ENCODE data around the gene SLC25A29. TPM values are rescaled to one million over a fixed set of nuclear protein-coding genes. Genes with fewer than 3 reads are reported as not detected.
"Not testable (repeated sequence)": the region's sequence is repeated elsewhere in the genome, so short reads cannot be mapped to it uniquely, and the experiment has no call there.

SLC25A29 gene
- total RNA-seq, 1 donor = 8.6 TPM

DNA sequence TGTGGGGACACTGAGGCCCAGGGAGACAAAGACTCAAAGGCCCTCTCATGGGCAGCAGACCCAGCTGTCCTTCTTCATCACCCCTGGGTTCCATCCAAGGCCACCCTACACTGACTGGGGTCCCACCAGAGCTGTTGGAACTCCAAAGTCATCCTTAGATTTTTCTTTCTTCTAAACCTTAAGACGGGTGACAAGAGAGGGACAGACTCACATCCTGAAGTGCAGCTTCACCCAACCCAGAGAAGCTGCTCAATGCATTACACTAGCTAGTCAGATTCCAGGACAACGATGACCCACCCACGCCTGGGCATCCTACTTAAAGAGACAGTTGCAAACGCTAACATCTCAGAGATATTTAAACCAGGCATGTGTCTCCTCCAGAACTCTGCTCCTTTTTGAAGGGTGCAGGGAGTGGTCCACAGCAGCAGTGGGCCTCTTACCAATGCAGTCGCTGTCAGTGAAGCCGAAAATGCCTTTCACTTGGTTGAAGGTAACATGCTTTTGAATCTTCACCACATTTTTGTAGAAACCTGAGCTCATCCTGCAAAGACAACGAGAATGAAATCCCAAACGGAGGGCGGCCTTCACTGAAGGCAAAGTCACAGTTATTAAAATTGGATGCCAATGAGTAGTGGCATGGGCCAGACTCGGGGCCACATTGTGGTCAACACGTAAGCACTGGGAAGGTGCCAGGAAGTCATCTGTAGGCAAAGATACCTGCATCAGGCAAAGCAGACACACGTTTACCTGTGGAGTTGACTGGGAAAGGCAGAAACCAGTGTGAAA is 40.3 kb upstream of the SLC25A29 start:
- no peak overlapping the region for H3K4me3 ChIP-seq (ENCODE audit: low read depth, low read length)
- no peak for DNase-seq (ENCODE audit: low read depth)
- TF ChIP-seq, protein P1, sequence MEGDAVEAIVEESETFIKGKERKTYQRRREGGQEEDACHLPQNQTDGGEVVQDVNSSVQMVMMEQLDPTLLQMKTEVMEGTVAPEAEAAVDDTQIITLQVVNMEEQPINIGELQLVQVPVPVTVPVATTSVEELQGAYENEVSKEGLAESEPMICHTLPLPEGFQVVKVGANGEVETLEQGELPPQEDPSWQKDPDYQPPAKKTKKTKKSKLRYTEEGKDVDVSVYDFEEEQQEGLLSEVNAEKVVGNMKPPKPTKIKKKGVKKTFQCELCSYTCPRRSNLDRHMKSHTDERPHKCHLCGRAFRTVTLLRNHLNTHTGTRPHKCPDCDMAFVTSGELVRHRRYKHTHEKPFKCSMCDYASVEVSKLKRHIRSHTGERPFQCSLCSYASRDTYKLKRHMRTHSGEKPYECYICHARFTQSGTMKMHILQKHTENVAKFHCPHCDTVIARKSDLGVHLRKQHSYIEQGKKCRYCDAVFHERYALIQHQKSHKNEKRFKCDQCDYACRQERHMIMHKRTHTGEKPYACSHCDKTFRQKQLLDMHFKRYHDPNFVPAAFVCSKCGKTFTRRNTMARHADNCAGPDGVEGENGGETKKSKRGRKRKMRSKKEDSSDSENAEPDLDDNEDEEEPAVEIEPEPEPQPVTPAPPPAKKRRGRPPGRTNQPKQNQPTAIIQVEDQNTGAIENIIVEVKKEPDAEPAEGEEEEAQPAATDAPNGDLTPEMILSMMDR (IDR thresholded peaks at IDR 0.05; ENCODE audit: insufficient read depth, low read depth, low read length) = no peak

DNA sequence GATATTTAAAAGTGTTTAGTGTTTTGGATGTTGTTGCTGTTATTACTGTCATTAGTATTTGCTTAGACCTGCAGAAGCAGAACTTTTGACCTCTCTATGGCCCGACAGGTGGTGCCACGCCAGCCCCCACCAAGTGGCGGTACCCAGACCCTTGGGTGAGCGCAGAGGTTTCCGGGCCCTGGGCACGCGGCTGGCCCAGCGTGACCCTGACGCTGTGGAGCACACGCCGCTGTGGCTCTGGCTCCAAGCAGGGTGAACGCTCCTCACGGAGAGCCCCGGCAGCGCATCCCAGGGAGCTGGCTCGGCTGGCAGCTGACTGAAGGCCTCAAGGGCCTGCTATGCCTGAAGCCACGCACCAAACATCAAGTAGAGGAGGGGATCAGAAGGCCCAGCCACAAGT is 39.5 kb upstream of the SLC25A29 start:
- no peak overlapping the region for H3K4me3 ChIP-seq (ENCODE audit: low read depth, low read length)
- TF ChIP-seq, protein P1 (IDR thresholded peaks at IDR 0.05; ENCODE audit: insufficient read depth, low read depth, low read length) = no peak
- DNase-seq (ENCODE audit: low read depth) = no peak

DNA sequence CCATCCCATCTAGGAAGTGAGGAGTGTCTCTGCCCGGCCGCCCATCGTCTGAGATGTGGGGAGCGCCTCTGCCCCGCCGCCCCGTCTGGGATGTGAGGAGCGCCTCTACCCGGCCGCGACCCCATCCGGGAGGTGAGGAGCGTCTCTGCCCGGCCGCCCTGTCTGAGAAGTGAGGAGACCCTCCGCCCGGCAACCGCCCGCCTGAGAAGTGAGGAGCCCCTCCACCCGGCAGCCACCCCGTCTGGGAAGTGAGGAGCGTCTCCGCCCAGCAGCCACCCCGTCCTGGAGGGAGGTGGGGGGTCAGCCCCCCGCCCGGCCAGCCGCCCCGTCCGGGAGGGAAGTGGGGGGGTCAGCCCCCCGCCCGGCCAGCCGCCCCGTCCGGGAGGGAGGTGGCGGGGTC is 38.4 kb upstream of the SLC25A29 start:
- H3K4me3 ChIP-seq (ENCODE audit: low read depth, low read length); DNase-seq (ENCODE audit: low read depth): not testable (repeated sequence)

DNA sequence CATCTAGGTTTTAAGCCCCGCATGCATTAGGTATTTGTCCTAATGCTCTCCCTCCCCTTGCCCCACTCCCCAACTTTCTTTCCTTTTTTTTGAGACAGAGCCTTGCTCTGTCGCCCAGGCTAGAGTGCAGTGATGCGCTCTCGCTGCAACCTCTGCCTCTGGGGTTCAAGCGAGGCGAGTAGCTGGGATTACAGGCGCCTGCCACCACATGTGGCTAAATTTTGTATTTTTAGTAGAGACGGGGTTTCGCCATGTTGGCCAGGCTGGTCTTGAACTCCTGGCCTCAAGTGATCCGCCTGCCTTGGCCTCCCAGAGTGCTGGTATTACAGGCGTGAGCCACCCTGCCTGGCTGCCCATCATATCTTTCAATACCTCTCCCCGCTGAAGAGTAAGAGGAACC is 36.6 kb upstream of the SLC25A29 start:
- H3K4me3 ChIP-seq (ENCODE audit: low read depth, low read length); DNase-seq (ENCODE audit: low read depth): not testable (repeated sequence)

DNA sequence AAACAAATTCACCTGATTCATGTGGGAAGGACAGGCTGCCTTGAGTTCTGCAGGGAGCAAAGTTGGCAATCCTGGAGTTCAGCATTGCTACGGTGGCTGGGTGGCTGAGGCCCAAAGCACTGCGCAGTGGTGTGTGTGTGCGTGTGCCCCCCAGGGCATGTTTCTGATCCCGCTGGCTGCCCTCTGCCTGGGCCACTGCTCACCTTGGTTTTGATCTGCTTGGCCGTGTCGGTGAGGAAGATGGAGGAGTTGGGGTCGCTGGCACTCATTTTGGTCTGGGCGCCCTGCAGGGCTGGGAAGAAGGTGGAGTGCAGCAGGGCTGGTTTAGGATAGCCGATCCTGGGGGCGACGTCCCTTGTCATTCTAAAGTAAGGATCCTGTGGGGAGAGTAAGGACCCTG is 36.0 kb upstream of the SLC25A29 start:
- DNase-seq (ENCODE audit: low read depth) = no peak
- TF ChIP-seq, protein P1 (IDR thresholded peaks at IDR 0.05; ENCODE audit: insufficient read depth, low read depth, low read length) = no peak
- H3K4me3 ChIP-seq (ENCODE audit: low read depth, low read length) = no peak overlapping the region

DNA sequence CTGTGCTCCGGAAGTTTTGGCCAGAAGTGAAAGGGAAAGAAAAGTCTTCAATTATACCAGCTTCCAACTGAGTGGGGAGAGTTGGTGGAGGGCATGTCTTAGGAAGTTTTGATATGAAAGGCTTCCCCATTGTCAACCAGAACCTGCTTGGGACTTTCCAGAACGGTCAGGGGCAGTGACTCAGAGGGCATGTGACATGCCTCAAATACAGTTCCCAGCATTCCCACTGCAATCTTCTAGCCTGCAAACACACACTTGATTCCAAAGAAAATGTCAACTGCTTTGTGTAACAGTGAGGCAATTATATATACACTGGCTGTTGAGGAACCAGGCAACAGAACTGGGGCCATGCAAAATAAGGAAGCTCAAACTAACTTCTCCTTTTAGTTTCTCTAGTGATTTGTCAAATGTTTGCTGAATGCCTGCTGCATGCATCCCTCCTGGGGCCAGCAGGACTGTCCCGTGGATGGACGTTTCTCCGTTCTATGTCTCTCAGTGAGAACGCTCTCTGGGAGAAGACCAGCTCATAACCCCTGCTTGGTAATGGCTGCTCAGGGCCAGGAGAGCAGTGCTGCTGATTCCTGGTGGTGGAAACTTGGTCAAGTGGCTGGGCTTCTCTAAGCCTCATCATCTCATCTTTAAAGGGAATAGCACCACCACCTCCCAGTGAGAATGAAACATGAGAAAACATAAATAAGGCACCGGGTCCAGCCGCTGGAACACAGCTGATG is 35.2 kb upstream of the SLC25A29 start:
- TF ChIP-seq, protein P1 (IDR thresholded peaks at IDR 0.05; ENCODE audit: insufficient read depth, low read depth, low read length) = no peak
- peak; percentile 88 for DNase-seq (ENCODE audit: low read depth)
- H3K4me3 ChIP-seq (ENCODE audit: low read depth, low read length) = no peak overlapping the region

DNA sequence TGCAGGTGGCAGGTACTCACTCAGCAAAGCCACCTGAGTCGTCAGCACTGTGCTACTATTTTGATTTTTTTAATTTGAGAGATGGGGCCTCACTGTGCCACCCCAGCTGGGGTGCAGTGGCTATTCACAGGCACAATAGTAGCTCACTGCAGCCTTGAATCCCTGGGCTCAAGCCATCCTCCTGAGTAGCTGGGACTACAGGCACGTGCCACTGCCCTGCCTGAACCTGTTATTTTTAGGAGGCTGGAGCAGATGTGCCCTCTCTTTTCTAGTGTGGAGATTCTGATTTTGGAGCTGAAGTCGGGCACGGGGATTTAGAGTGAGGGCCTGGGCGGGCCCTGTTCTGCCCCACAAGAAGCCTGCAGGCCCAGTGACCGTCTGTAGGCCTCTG is 34.2 kb upstream of the SLC25A29 start:
- DNase-seq (ENCODE audit: low read depth) = no peak

More for the DNA sequence above, 34.2 kb upstream of the SLC25A29 start:
- TF ChIP-seq, protein P1 (IDR thresholded peaks at IDR 0.05; ENCODE audit: insufficient read depth, low read depth, low read length) = no peak
- no peak overlapping the region for H3K4me3 ChIP-seq (ENCODE audit: low read depth, low read length)

All from fibroblast of villous mesenchyme (primary cell).